Upper lobe of right lung (tissue), 1 donor: ENCODE results near the gene ACOT8. TPM values are rescaled to one million over a fixed set of nuclear protein-coding genes. Genes with fewer than 3 reads are reported as not detected.
A peak's percentile ranks its signal among the peaks of the same experiment; 100 is the strongest.

Experiments
- ATAC-seq: fragments of 200-7000 bp; cut with Tn5 transposase; one replicate; pipeline ENCODE4 v1.9.1; 2020; ENCODE audit warnings: mild to moderate bottlenecking, moderate library complexity
- DNase-seq: peaks from one replicate; pipeline ENCODE4 v3.0.0-alpha.2; 2020
- H3K27ac ChIP-seq: fragments of 200-600 bp; one replicate; pipeline ENCODE4 v1.8.0; 2022
- H3K27me3 ChIP-seq: fragments of 200-600 bp; one replicate; pipeline ENCODE4 v1.8.0; 2022; ENCODE audit warnings: mild to moderate bottlenecking
- H3K36me3 ChIP-seq: fragments of 200-600 bp; one replicate; pipeline ENCODE4 v1.8.0; 2022
- H3K4me1 ChIP-seq: fragments of 200-600 bp; one replicate; pipeline ENCODE4 v1.8.0; 2022
- H3K4me3 ChIP-seq: fragments of 200-600 bp; one replicate; pipeline ENCODE4 v1.8.0; 2022; ENCODE audit warnings: mild to moderate bottlenecking
- H3K9me3 ChIP-seq: fragments of 200-600 bp; one replicate; pipeline ENCODE4 v1.8.0; 2022
- intact Hi-C: fragments of 100-400 bp; cut with DNase I; formaldehyde crosslinking; loops from one replicate; pipeline ENCODE4 v1.11.0; 2022
- total RNA-seq: library from RNA; stranded (reverse); fragmentation: NEBNext Ultra II Directional; extraction: Animal tissue kit (Norgen Biotek cat#: 25700); gene quantifications from one replicate; pipeline ENCODE4 v1.2.1, GENCODE V29; 2021
- TF ChIP-seq, protein P1 (sequence below): fragments of 200-600 bp; IDR thresholded peaks from one replicate; pipeline ENCODE4 v1.8.0; 2022; ENCODE audit warnings: antibody characterized with exemption
- donor health status: DM: no; HTN: yes; CAD: no; lungs with severe emphysema.

ACOT8 gene
- total RNA-seq, 1 donor from 2014 or later, result 23.5 TPM

DNA sequence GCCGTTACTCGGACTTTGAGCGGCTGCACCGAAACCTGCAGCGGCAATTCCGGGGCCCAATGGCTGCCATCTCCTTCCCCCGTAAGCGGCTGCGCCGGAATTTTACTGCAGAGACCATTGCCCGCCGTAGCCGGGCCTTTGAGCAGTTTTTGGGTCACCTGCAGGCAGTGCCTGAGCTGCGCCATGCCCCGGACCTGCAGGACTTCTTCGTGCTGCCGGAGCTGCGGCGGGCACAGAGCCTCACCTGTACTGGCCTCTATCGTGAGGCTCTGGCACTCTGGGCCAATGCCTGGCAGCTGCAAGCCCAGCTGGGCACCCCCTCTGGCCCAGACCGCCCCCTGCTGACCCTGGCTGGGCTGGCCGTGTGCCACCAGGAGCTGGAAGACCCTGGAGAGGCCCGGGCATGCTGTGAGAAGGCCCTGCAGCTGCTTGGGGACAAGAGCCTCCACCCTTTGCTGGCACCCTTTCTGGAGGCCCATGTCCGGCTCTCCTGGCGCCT, 16.4 kb downstream of the ACOT8 start:
- TF ChIP-seq, protein P1, sequence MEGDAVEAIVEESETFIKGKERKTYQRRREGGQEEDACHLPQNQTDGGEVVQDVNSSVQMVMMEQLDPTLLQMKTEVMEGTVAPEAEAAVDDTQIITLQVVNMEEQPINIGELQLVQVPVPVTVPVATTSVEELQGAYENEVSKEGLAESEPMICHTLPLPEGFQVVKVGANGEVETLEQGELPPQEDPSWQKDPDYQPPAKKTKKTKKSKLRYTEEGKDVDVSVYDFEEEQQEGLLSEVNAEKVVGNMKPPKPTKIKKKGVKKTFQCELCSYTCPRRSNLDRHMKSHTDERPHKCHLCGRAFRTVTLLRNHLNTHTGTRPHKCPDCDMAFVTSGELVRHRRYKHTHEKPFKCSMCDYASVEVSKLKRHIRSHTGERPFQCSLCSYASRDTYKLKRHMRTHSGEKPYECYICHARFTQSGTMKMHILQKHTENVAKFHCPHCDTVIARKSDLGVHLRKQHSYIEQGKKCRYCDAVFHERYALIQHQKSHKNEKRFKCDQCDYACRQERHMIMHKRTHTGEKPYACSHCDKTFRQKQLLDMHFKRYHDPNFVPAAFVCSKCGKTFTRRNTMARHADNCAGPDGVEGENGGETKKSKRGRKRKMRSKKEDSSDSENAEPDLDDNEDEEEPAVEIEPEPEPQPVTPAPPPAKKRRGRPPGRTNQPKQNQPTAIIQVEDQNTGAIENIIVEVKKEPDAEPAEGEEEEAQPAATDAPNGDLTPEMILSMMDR, result no peak
- H3K27ac ChIP-seq, result no peak overlapping the region
- H3K27me3 ChIP-seq, result no peaks in the 10 kb centered on the region
- no peak for DNase-seq
- peaks cover 72% of the 10 kb centered on the region for H3K36me3 ChIP-seq
- H3K4me3 ChIP-seq, result no peak overlapping the region
- intact Hi-C loops, result no loop called here
- peak; percentile 28 for ATAC-seq
- peaks cover 3% of the 10 kb centered on the region for H3K4me1 ChIP-seq
- no peaks in the 10 kb centered on the region for H3K9me3 ChIP-seq

DNA sequence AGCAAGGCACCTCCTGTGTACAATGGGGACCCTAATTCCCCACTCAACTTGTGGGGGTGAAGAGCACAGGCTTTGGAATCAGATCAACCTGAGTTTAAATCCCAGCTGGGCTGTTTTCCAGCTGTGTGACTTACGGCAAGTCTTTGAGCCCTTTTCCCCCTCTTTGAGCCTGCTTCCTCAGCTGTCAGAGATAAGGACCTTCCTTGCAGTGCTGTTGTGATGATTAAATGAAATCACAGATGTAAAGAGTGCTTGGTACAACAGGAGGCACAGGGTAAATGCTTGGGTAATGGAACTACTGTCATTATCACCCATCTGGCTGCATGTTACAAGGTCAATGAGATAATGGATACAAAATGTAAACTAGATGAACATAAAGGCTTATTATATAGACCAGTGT, 20.4 kb downstream of the ACOT8 start:
- no peaks in the 10 kb centered on the region for H3K27me3 ChIP-seq
- peaks cover 29% of the 10 kb centered on the region for H3K4me1 ChIP-seq
- H3K9me3 ChIP-seq, result no peaks in the 10 kb centered on the region
- no peak for ATAC-seq
- peaks cover 33% of the 10 kb centered on the region for H3K36me3 ChIP-seq
- H3K27ac ChIP-seq, result no peak overlapping the region
- H3K4me3 ChIP-seq, result no peak overlapping the region
- TF ChIP-seq, protein P1, result no peak
- DNase-seq, result no peak
- intact Hi-C loops, result no loop called here

DNA sequence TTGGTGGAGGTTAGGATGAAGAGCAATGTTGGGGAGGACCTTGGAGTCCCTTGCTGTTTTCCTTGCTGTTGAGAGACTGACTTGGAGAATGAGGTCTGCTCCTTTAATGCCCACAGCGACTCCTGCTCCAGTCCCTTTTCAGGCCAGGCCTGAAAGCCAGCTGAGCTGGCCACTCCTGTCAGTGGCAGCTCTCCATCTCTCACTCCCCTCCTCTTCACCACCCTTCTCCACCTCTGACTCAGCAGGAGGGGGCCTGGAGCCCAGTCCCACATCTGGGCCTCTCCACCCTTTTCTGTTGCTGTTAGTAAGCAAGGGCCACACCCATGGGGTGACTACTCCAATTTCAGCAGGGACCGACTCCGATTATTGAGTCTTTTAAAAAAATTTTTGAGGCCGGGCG, 21.4 kb downstream of the ACOT8 start:
- intact Hi-C loops, result no loop called here
- TF ChIP-seq, protein P1, result no peak

DNA sequence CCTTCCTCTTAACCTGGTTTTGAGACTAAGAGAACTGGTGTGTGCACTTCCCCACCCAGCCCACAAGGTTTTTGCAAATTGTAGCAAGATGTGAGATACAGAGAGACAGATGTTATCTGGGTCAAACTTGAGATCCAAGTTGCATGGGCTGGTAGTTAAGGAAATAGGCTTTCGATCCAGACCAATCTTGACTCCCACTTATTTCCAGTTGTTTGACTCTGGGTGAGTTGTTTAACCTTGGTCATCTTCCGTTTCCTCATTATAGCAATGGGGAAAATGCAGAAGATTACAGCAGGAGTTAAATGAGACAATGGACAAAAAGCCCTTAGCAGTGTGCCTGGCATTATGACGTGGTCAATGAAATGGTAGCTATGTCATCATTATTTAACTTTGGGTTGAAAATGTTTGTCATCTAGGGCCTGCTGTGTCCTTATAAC, 21.8 kb downstream of the ACOT8 start:
- Histone ChIP-seq H3K36me3 (peaks cover 18% of the 10 kb centered on the region), H3K4me3 (peak overlapping the region; percentile 76), H3K27ac (no peak overlapping the region), H3K4me1 (peaks cover 31% of the 10 kb centered on the region), H3K9me3 (no peaks in the 10 kb centered on the region), H3K27me3 (no peaks in the 10 kb centered on the region)
- intact Hi-C loops, result no loop called here
- TF ChIP-seq, protein P1, result no peak
- ATAC-seq, result no peak
- no peak for DNase-seq

More for the DNA sequence above, 21.4 kb downstream of the ACOT8 start:
- H3K9me3 ChIP-seq, result no peaks in the 10 kb centered on the region
- ATAC-seq (no peak), DNase-seq (no peak)
- no peak overlapping the region for H3K27ac ChIP-seq
- no peak overlapping the region for H3K4me3 ChIP-seq
- no peaks in the 10 kb centered on the region for H3K27me3 ChIP-seq
- peaks cover 23% of the 10 kb centered on the region for H3K36me3 ChIP-seq
- H3K4me1 ChIP-seq, result peaks cover 31% of the 10 kb centered on the region

DNA sequence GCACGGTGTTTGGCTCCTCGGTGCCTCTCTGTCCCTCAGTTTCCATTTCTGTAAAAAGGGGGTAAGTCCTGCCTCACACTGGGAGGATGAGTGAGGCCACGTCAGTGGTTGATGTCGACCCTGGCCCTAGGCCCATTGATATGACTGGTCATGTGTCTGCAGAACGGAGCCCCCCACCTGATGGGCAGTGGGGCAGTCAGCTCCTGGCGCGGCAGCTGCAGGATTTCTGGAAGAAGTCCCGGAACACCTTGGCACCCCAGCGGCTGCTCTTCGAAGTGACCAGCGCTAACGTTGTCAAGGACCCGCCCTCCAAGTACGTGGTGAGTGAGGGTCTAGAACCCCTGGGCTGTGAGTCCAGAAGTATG, 22.4 kb downstream of the ACOT8 start:
- H3K9me3 ChIP-seq, result no peaks in the 10 kb centered on the region
- peak overlapping the region; percentile 90 for H3K27ac ChIP-seq
- DNase-seq (no peak), ATAC-seq (no peak)
- intact Hi-C loops, result no loop called here
- no peaks in the 10 kb centered on the region for H3K27me3 ChIP-seq
- H3K36me3 ChIP-seq, result peaks cover 12% of the 10 kb centered on the region
- H3K4me1 ChIP-seq, result peaks cover 31% of the 10 kb centered on the region
- H3K4me3 ChIP-seq, result peak overlapping the region; percentile 76
- TF ChIP-seq, protein P1, result no peak
